Measurements from ENCODE around the gene C19orf53. TPM values are rescaled to one million over a fixed set of nuclear protein-coding genes. Genes with fewer than 3 reads are reported as not detected.
A peak's percentile ranks its signal among the peaks of the same experiment; 100 is the strongest.

The C19orf53 gene
- total and polyA plus RNA-seq, 2 of the 13 experiments (the other 11 are each of a cell fraction or from before 2014, with no cell fraction given): 129 to 130 TPM

GRCh38 chr19:13796301-13797057 is 22.2 kb downstream of the C19orf53 start:
- intact Hi-C loops (cut with micrococcal nuclease; ENCODE audit: unreplicated experiment) (loop anchor here (5.0 kb wide), 1 partner anchor 36 kb away; no protein-coding TSS in a partner anchor), in situ Hi-C loops (cut with HindIII; ENCODE audit: extremely low pct_ligation_motif_present, low pct_unique_long_range_greater_than_20kb) (no loop called here)
- ChIA-PET POLR2A (interaction anchor here (1.8 to 3.5 kb wide), 4 partner anchors 22 to 66 kb away, joined by 4 to 19 read pairs (median 10); partner anchors contain the start of gene C19orf53), CTCF (ENCODE audit: low intra/inter-chr PET ratio, low total read pairs) (no interaction called here)
- H4K20me1 ChIP-seq (ENCODE audit: insufficient read depth, low read length): no peaks in the 10 kb centered on the region
- H3K79me2 ChIP-seq (ENCODE audit: insufficient read depth, low read length): peaks cover 2% of the 10 kb centered on the region
- H3K27ac ChIP-seq (ENCODE audit: extremely low read length, insufficient read depth, low read length): no peak overlapping the region
- ATAC-seq: no peak
- FAIRE-seq: no peak
- peak overlapping the region; percentile 66; the same call in 1 of the 2 replicates for H3K9ac ChIP-seq (ENCODE audit: insufficient read depth, low read depth, low read length)
- 9% methylated on average over 10 of the region's 12 CpGs for WGBS (ENCODE audit: low lambda C conversion rate)
- peak overlapping the region; percentile 95 for H3K4me2 ChIP-seq (ENCODE audit: low read depth, low read length)
- no peak overlapping the region for H2AFZ ChIP-seq (ENCODE audit: low read length)
- H3K4me3 ChIP-seq (replicated peaks in 1 of 3; ENCODE audit: insufficient read depth in 1 of 3, low read depth in 2 of 3, low read length in 3 of 3): peak overlapping the region; percentile 70 to 78 (median 77)
- H3K36me3 ChIP-seq (replicated peaks in 1 of 2; ENCODE audit: control insufficient read depth in 1 of 2, insufficient read depth in 2 of 2, low read length in 2 of 2): no peaks in the 10 kb centered on the region
- no peaks in the 10 kb centered on the region for H3K9me3 ChIP-seq (ENCODE audit: low read length)
- H3K4me1 ChIP-seq (ENCODE audit: insufficient read depth, low read length): peaks cover 31% of the 10 kb centered on the region
- TSS peak; percentile 51 for BruUV-seq (replicated peaks)
- peak; percentile 23 for DNase-seq (ENCODE audit: low spot score)
- H3K27me3 ChIP-seq (ENCODE audit: control insufficient read depth in 1 of 2, insufficient read depth in 2 of 2, low read length in 2 of 2): no peaks in the 10 kb centered on the region
- TF ChIP-seq ZNF687 (CRISPR knock-in tag; IDR thresholded peaks at IDR 0.05) (peak; percentile 31; the same call in 1 of the 2 replicates), FOSL2 (CRISPR knock-in tag; IDR thresholded peaks at IDR 0.05) (0 out of 2 replicates have a peak, but pooled peaks have one; percentile 9), TEAD3 (CRISPR knock-in tag; optimal IDR thresholded peaks at IDR 0.05; ENCODE audit: borderline replicate concordance) (no peak), ZNF501 (CRISPR knock-in tag; IDR thresholded peaks at IDR 0.05) (0 out of 2 replicates have a peak, but pooled peaks have one; percentile 11), ZNF577 (CRISPR knock-in tag; IDR thresholded peaks at IDR 0.05; ENCODE audit: borderline replicate concordance, low read depth) (no peak), FOXO4 (CRISPR knock-in tag; conservative IDR thresholded peaks at IDR 0.05) (no peak), ZFP91 (CRISPR knock-in tag; IDR thresholded peaks at IDR 0.05; ENCODE audit: borderline replicate concordance) (peak; percentile 39; the same call in 1 of the 2 replicates)
- TF ChIP-seq, protein P1, sequence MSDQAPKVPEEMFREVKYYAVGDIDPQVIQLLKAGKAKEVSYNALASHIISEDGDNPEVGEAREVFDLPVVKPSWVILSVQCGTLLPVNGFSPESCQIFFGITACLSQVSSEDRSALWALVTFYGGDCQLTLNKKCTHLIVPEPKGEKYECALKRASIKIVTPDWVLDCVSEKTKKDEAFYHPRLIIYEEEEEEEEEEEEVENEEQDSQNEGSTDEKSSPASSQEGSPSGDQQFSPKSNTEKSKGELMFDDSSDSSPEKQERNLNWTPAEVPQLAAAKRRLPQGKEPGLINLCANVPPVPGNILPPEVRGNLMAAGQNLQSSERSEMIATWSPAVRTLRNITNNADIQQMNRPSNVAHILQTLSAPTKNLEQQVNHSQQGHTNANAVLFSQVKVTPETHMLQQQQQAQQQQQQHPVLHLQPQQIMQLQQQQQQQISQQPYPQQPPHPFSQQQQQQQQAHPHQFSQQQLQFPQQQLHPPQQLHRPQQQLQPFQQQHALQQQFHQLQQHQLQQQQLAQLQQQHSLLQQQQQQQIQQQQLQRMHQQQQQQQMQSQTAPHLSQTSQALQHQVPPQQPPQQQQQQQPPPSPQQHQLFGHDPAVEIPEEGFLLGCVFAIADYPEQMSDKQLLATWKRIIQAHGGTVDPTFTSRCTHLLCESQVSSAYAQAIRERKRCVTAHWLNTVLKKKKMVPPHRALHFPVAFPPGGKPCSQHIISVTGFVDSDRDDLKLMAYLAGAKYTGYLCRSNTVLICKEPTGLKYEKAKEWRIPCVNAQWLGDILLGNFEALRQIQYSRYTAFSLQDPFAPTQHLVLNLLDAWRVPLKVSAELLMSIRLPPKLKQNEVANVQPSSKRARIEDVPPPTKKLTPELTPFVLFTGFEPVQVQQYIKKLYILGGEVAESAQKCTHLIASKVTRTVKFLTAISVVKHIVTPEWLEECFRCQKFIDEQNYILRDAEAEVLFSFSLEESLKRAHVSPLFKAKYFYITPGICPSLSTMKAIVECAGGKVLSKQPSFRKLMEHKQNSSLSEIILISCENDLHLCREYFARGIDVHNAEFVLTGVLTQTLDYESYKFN (CRISPR knock-in tag; conservative IDR thresholded peaks at IDR 0.05): no peak

Measured in HepG2 (cell line).